DMS 273 (cell line): Measurements from ENCODE around the gene CCT6B.
A peak's percentile ranks its signal among the peaks of the same experiment; 100 is the strongest.

Source experiments
- DNase-seq: peaks from one replicate; lab custom pipeline; 2025; ENCODE audit not compliant: unreplicated experiment; lab: John Stamatoyannopoulos, UW

CCT6B gene

DNA sequence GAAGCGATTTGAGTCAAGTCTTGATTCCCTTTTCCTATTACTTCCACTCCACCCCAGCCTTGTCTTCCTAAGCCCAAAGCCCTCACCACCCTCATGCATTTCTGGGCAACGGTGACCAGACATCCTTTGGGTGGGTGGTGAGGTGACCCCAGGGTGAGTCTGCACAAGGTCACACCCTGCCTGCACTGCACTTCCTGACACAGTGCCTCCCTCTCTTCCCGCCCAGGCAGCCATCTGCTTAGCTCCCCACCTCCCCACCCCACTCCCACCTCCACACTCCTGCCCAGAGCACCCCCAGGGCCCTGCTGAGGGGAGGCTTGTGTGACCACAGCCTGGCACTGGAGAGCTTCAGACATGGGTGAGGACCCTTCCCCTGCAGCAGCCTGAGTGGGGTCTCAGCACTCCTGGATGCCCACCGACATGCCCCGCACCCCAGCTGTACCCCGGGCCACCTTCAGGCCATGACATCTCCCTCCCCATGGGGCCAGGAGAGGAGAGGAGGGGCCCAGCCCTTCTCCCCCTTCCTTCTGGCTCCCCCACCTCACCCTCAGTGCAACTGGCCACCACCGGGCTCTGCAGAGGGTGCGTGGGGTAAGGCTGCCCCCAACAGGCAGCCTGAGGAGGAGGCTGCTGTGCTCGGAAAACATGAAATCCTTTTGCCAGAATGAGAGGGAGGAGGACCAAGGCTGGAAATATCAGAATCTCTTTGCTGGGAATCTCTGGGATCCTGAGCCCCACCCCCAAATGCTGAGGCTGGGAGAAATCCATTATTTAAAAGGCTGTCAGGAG is 68.6 kb downstream of the CCT6B start:
- DNase-seq: peak; percentile 70

DNA sequence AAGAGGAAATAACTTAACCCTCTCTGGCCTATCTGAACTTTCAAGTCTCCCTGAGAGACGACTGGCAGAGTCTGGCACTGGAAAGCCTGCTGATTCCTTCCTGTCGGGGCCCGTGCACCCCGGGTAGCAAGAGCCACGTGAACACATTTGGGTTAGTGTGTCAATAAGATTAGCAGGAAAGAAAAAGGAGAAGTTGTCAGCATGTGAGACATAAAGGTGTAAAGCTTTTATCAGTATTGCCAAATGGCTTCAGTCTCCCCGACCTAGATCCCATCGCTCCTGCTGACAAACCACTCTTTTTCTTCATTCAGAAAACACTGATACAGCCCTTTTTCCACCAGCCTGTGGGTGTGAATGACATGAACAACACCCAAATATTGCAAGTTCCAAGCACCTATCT is 74.4 kb downstream of the CCT6B start:
- DNase-seq: no peak

DNA sequence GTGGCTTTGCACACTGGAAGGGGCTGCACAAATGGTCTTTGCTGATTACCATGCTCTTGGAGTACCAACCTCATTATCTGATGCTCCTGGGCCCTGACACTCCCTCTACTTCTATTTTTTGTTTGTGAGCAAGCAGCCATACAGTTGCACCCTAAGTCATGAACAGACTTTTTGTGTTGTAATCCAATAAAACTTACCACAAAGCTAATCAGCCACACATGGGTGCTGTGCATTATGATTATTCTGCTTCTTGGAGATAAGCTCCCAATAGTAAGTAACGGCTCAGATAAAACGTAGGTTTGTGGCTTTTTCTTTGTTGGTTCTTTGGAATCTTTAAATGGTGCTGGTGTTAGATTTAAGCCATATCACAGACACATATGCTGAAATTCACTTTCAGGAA is 76.2 kb downstream of the CCT6B start:
- DNase-seq: no peak

DNA sequence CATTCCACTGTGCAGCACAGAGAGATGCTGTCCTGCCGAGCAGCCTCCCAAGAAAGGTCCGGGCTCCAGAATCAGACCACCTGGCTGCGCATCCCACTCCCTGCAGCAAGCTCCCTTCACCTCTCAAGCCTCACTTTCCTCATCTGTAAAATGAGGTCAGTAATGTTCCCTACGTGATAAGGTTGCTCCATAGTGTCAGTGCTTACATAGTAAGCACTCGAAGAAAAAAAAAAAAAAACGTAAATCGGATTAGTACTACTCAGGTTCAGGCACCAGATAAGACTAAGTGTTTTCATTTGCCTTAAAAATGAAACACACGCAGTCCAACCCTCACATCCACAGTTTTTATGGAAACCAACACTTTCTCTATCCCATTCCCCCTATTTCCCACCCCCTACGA is 76.7 kb downstream of the CCT6B start:
- no peak for DNase-seq

DNA sequence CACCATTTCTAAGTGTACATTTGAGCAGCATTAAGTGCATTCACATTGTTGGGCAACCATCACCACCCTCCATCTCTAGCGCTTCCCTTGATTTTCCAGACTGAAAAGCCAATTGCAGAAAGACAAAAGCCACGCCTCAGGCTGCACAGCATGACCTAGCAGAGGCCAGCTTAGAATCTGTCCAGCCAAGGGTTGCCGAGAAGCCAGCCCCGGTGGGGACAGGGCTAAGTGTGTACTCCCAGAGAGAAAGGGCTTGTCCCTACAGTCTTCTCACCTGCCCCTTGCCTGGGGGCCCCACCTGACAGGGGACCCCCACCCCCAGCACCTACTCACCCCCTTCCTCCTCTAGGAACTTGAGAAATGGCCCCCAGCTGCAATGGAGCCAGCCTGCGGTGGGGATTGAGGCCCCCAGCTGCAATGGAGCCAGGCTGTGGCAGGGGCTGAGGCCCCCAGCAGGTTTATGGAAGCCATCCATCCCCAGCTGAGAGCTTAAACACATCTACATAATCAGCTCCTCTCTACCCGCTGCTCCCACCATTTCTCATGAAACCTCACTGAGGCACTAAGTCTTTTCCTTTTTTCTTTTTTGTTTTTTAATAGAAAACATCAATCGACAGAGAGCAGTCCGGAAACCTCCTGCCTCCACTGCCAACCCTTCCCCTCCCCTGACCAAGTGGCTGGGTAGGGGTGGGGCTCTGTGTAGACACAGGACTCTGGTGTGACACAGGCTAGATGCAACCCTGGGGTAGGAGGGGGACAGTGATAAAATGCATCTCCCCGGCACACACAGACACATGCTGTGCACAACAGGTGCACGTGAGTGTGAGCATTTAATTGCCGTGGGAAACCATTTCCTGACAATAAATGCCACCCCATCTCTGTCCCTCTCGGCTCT is 77.9 kb downstream of the CCT6B start:
- no peak for DNase-seq

DNA sequence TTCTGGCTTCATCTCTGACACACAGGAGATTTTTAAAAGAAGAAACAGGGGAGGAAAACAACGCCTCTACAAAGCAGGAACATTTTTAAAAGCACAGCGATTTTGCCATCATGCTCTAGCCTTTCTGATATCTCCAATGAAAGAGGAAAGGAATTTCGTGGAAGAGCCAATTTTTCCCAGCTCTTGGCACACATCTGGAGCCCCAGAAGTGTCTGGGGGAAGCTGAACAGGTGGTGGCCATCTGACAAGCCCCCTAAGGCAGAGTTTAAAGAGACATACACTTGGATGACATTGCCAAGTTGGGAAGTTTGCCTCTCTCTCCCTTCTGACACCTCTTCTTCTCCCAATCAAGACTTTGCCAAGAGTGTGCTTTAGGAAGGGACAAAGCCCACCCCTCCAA is 82.1 kb downstream of the CCT6B start:
- no peak for DNase-seq
